Smooth muscle cell (in vitro differentiated cells): Measurements from ENCODE around the gene MME. TPM values are rescaled to one million over a fixed set of nuclear protein-coding genes. Genes with fewer than 3 reads are reported as not detected.

Experiments used
- DNase-seq: peaks from one replicate; lab custom pipeline; 2025; ENCODE audit not compliant: unreplicated experiment; lab: John Stamatoyannopoulos, UW
- H2AFZ ChIP-seq: fragments of 200-600 bp; sonication (generic); 2 replicates; pipeline ENCODE4 v1.6.0; 2016; ENCODE audit warnings: antibody characterized with exemption, low read depth, mild to moderate bottlenecking
- H3F3A ChIP-seq: fragments of 200-600 bp; sonication (generic); 2 replicates; pipeline ENCODE4 v1.6.0; 2017; ENCODE audit warnings: antibody characterized with exemption, low read depth
- H3K27ac ChIP-seq: fragments of 200-600 bp; sonication (generic); 2 replicates; pipeline ENCODE4 v1.5.1; 2016; ENCODE audit warnings: low read depth, mild to moderate bottlenecking
- H3K27me3 ChIP-seq: fragments of 200-600 bp; sonication (generic); 2 replicates; pipeline ENCODE4 v1.6.1; 2016; ENCODE audit warnings: low read depth, mild to moderate bottlenecking
- H3K36me3 ChIP-seq: fragments of 200-600 bp; sonication (generic); 2 replicates; pipeline ENCODE4 v1.5.1; 2016; ENCODE audit warnings: low read depth
- H3K4me1 ChIP-seq: fragments of 200-600 bp; sonication (generic); 2 replicates; pipeline ENCODE4 v1.5.1; 2016; ENCODE audit warnings: low read depth
- H3K4me2 ChIP-seq: fragments of 200-600 bp; sonication (generic); 2 replicates; pipeline ENCODE4 v1.6.0; 2016; ENCODE audit warnings: mild to moderate bottlenecking
- H3K4me3 ChIP-seq: fragments of 200-600 bp; sonication (generic); 2 replicates; pipeline ENCODE4 v1.5.1; 2016; ENCODE audit warnings: mild to moderate bottlenecking
- H3K79me2 ChIP-seq: fragments of 200-600 bp; sonication (generic); 2 replicates; pipeline ENCODE4 v1.6.0; 2016; ENCODE audit warnings: low read depth, mild to moderate bottlenecking
- H3K9ac ChIP-seq: fragments of 200-600 bp; sonication (generic); 2 replicates; pipeline ENCODE4 v1.6.0; 2016; ENCODE audit warnings: low read depth
- H3K9me3 ChIP-seq: fragments of 200-600 bp; sonication (generic); replicated peaks from 2 replicates; pipeline ENCODE4 v1.5.1; 2016; ENCODE audit warnings: low read depth
- H4K20me1 ChIP-seq: fragments of 200-600 bp; sonication (generic); 2 replicates; pipeline ENCODE4 v1.6.0; 2016; ENCODE audit warnings: low read depth
- WGBS: methylation state at CpG from one replicate; pipeline ENCODE4 v1.1.7; 2016; ENCODE audit warnings: low lambda C conversion rate; 5-methylcytosine and 5-hydroxymethylcytosine counted together
- polyA plus RNA-seq: library from polyadenylated mRNA; unstranded; fragments of >200 nt; fragmentation: Nextera tagmentation; extraction: Ambion mirVana; gene quantifications from 2 replicates; pipeline ENCODE4 v1.2.1, GENCODE V29; 2016
- total RNA-seq: library from RNA; depleted of rRNA; stranded (reverse); fragments of >200 nt; gene quantifications from 2 replicates; pipeline ENCODE4 v1.2.3, GENCODE V29; 2014
- TF ChIP-seq, protein P1 (sequence below): fragments of 200-600 bp; sonication (generic); IDR thresholded peaks from 2 replicates; pipeline ENCODE4 v1.5.1; 2017; ENCODE audit warnings: borderline replicate concordance, mild to moderate bottlenecking, antibody characterized with exemption; ENCODE audit not compliant: insufficient read depth, poor library complexity, severe bottlenecking

Gene MME
- total and polyA plus RNA-seq, 2 experiments from 2014 or later = 79.2 to 136 TPM

- TF ChIP-seq, protein P1, sequence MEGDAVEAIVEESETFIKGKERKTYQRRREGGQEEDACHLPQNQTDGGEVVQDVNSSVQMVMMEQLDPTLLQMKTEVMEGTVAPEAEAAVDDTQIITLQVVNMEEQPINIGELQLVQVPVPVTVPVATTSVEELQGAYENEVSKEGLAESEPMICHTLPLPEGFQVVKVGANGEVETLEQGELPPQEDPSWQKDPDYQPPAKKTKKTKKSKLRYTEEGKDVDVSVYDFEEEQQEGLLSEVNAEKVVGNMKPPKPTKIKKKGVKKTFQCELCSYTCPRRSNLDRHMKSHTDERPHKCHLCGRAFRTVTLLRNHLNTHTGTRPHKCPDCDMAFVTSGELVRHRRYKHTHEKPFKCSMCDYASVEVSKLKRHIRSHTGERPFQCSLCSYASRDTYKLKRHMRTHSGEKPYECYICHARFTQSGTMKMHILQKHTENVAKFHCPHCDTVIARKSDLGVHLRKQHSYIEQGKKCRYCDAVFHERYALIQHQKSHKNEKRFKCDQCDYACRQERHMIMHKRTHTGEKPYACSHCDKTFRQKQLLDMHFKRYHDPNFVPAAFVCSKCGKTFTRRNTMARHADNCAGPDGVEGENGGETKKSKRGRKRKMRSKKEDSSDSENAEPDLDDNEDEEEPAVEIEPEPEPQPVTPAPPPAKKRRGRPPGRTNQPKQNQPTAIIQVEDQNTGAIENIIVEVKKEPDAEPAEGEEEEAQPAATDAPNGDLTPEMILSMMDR = no peak
- DNase-seq = no peak
- 99% methylated on average over 4 of the region's 4 CpGs for WGBS
These were observed 16.3 kb downstream of the MME start for GRCh38 chr3:155096303-155097008.

GRCh38 chr3:155097009-155097349 lies 16.9 kb downstream of the MME start:
- H4K20me1 ChIP-seq = no peaks in the 10 kb centered on the region
- H3K4me1 ChIP-seq = no peaks in the 10 kb centered on the region
- no peaks in the 10 kb centered on the region for H3K9me3 ChIP-seq
- no peaks in the 10 kb centered on the region for H3K79me2 ChIP-seq
- H3K9ac ChIP-seq = no peak overlapping the region
- H3K4me2 ChIP-seq = no peak overlapping the region
- H3F3A ChIP-seq = no peaks in the 10 kb centered on the region
- WGBS = 100% methylated on average over 2 of the region's 2 CpGs
- H3K27ac ChIP-seq = no peak overlapping the region
- no peak overlapping the region for H2AFZ ChIP-seq
- no peaks in the 10 kb centered on the region for H3K36me3 ChIP-seq
- H3K4me3 ChIP-seq = no peak overlapping the region
- H3K27me3 ChIP-seq = no peaks in the 10 kb centered on the region
- no peak for DNase-seq
- TF ChIP-seq, protein P1 = no peak

More at GRCh38 chr3:155096303-155097008, 16.3 kb downstream of the MME start:
- Histone ChIP-seq H3K27ac (no peak overlapping the region), H3K4me2 (no peak overlapping the region), H3K9ac (no peak overlapping the region), H3K27me3 (no peaks in the 10 kb centered on the region), H2AFZ (no peak overlapping the region), H3K4me1 (no peaks in the 10 kb centered on the region), H3F3A (no peaks in the 10 kb centered on the region), H3K36me3 (no peaks in the 10 kb centered on the region), H3K4me3 (no peak overlapping the region), H3K9me3 (no peaks in the 10 kb centered on the region), H3K79me2 (no peaks in the 10 kb centered on the region), H4K20me1 (no peaks in the 10 kb centered on the region)

DNA sequence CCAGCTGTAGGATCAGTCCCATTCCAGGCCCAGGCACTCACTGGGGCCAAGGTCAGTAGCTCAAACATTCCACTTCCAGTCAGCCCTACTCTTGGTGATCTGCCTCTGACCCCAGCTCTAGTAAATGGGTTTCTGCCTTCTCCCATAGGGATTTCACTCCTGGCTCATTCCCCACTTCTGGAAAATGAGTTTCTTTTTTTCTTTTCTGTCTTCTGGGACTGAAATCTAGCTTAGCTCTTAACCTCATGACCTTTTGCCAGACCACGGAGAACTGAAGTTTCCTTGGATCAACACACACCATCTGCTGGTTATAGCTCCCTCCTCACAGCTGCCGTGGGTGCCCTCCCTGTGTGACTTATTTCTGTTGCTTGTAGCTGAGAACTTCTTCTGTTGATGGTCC lies 21.3 kb downstream of the MME start:
- no peaks in the 10 kb centered on the region for H3K9me3 ChIP-seq
- TF ChIP-seq, protein P1 = no peak
- no peaks in the 10 kb centered on the region for H3K36me3 ChIP-seq
- no peak overlapping the region for H3K9ac ChIP-seq
- no peaks in the 10 kb centered on the region for H4K20me1 ChIP-seq
- H3K27me3 ChIP-seq = no peaks in the 10 kb centered on the region
- H3K4me3 ChIP-seq = no peak overlapping the region
- no peak overlapping the region for H2AFZ ChIP-seq
- H3K4me2 ChIP-seq = no peak overlapping the region
- no peaks in the 10 kb centered on the region for H3K4me1 ChIP-seq
- H3K79me2 ChIP-seq = no peaks in the 10 kb centered on the region
- no peak for DNase-seq
- H3F3A ChIP-seq = no peaks in the 10 kb centered on the region
- no peak overlapping the region for H3K27ac ChIP-seq
- WGBS = 46% methylated on average over 2 of the region's 2 CpGs

DNA sequence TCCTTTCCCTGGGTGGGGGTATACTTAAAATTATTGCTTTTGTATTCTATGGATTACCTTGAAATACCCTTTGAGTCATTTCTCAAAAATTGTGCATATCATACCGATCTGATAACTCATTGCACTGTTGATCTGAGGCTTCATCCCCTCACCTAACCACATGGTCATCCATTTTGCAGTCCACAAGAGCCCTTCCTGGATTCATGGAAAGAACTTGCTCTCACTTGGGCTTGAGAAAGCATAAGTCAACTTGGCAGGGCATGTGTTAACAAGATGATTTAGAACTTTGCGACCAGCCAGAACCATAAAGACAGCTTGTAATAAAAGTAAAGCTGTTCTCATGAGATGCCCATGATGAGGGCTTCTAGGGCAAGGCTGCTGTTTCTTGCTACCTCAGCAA lies 22.2 kb downstream of the MME start:
- TF ChIP-seq, protein P1 = no peak
- Histone ChIP-seq H4K20me1 (no peaks in the 10 kb centered on the region), H3K36me3 (no peaks in the 10 kb centered on the region), H2AFZ (no peak overlapping the region), H3K9ac (no peak overlapping the region), H3K27me3 (no peaks in the 10 kb centered on the region), H3K79me2 (no peaks in the 10 kb centered on the region), H3K4me3 (no peak overlapping the region), H3K4me1 (no peaks in the 10 kb centered on the region), H3K9me3 (no peaks in the 10 kb centered on the region), H3K4me2 (no peak overlapping the region), H3F3A (no peaks in the 10 kb centered on the region), H3K27ac (no peak overlapping the region)
- DNase-seq = no peak
- WGBS = 74% methylated on average over 2 of the region's 2 CpGs
